Mesenchymal stem cell (in vitro differentiated cells and primary cell): ENCODE data around the gene MYRF.

Source experiments
- DNase-seq: peaks from one replicate; pipeline ENCODE4 v3.0.0-alpha.2; 2013
- H2AFZ ChIP-seq: one replicate; pipeline ENCODE4 v1.6.1; 2013; ENCODE audit warnings: low read depth, mild to moderate bottlenecking, control low read depth, inconsistent platforms, low read length, moderate library complexity
- H2AK5ac ChIP-seq: 2 replicates; pipeline ENCODE4 v1.6.1; 2013; ENCODE audit warnings: low read length, moderate library complexity, mild to moderate bottlenecking, inconsistent platforms; ENCODE audit not compliant: severe bottlenecking
- H2BK120ac ChIP-seq: one replicate; pipeline ENCODE4 v1.6.1; 2013; ENCODE audit warnings: low read depth, mild to moderate bottlenecking, inconsistent platforms, low read length, moderate library complexity
- H2BK12ac ChIP-seq, 2 experiments: one replicate each; pipeline ENCODE4 v1.6.1; 2013; ENCODE audit warnings: inconsistent platforms in 2 of 2, low read length in 2 of 2, mild to moderate bottlenecking in 2 of 2, moderate library complexity in 2 of 2, control low read depth in 1 of 2
- H2BK15ac ChIP-seq: one replicate; pipeline ENCODE4 v1.6.1; 2013; ENCODE audit warnings: mild to moderate bottlenecking, low read depth, inconsistent platforms; ENCODE audit not compliant: poor library complexity, severe bottlenecking
- H2BK5ac ChIP-seq: 2 replicates; pipeline ENCODE4 v1.6.1; 2013; ENCODE audit warnings: low read depth, mild to moderate bottlenecking, low read length, control low read depth, inconsistent platforms; ENCODE audit not compliant: poor library complexity, severe bottlenecking
- H3K14ac ChIP-seq, 2 experiments: one replicate each; pipeline ENCODE4 v1.6.1; 2013; ENCODE audit warnings: inconsistent platforms in 2 of 2, low read length in 2 of 2, control low read depth in 1 of 2, mild to moderate bottlenecking in 1 of 2, moderate library complexity in 1 of 2
- H3K18ac ChIP-seq, 2 experiments: one replicate each; pipeline ENCODE4 v1.6.1; 2013; ENCODE audit warnings: inconsistent platforms in 2 of 2, low read length in 2 of 2, control low read depth in 1 of 2, low read depth in 1 of 2, mild to moderate bottlenecking in 1 of 2
- H3K23ac ChIP-seq, 2 experiments: one replicate each; pipeline ENCODE4 v1.6.1; 2013; ENCODE audit warnings: inconsistent platforms in 2 of 2, low read length in 2 of 2, mild to moderate bottlenecking in 2 of 2, moderate library complexity in 2 of 2, control low read depth in 1 of 2
- H3K27ac ChIP-seq: 2 replicates; pipeline ENCODE4 v1.5.1; 2013; ENCODE audit warnings: mild to moderate bottlenecking, moderate library complexity, low read length, control low read depth, inconsistent platforms; ENCODE audit not compliant: poor library complexity, severe bottlenecking
- H3K27me3 ChIP-seq, 2 experiments: 2 replicates each; pipeline versions ENCODE4 v1.6.1 to v1.7.0; 2013; ENCODE audit warnings: low read length in 2 of 2, mild to moderate bottlenecking in 2 of 2, moderate library complexity in 2 of 2, control low read depth in 1 of 2, inconsistent platforms in 1 of 2; ENCODE audit not compliant: control insufficient read depth in 1 of 2, insufficient read depth in 1 of 2
- H3K36me3 ChIP-seq, 2 experiments: 2 replicates each; pipeline versions ENCODE4 v1.6.1 to v1.7.0; 2013; ENCODE audit warnings: low read length in 2 of 2, control low read depth in 1 of 2, inconsistent platforms in 1 of 2, low read depth in 1 of 2, mild to moderate bottlenecking in 1 of 2; ENCODE audit not compliant: insufficient read depth in 2 of 2, control insufficient read depth in 1 of 2
- H3K4ac ChIP-seq, 2 experiments: one replicate each; pipeline ENCODE4 v1.6.1; 2013; ENCODE audit warnings: inconsistent platforms in 2 of 2, low read length in 2 of 2, mild to moderate bottlenecking in 2 of 2, moderate library complexity in 2 of 2, control low read depth in 1 of 2, low read depth in 1 of 2
- H3K4me1 ChIP-seq: 2 replicates; pipeline ENCODE4 v1.6.1; 2013; ENCODE audit warnings: low read depth, low read length, control low read depth; ENCODE audit not compliant: control insufficient read depth, insufficient read depth
- H3K4me2 ChIP-seq: 2 replicates; pipeline ENCODE4 v1.6.1; 2013; ENCODE audit warnings: low read length, mild to moderate bottlenecking, inconsistent platforms; ENCODE audit not compliant: poor library complexity, severe bottlenecking
- H3K4me3 ChIP-seq, 2 experiments: 2 replicates each; pipeline versions ENCODE4 v1.5.1 to v1.7.0; 2013; ENCODE audit warnings: low read length in 2 of 2, mild to moderate bottlenecking in 2 of 2, control low read depth in 1 of 2, low read depth in 1 of 2; ENCODE audit not compliant: insufficient read depth in 1 of 2
- H3K79me1 ChIP-seq: replicated peaks from 2 replicates; pipeline ENCODE4 v1.6.1; 2013; ENCODE audit warnings: mild to moderate bottlenecking, control low read depth, low read length, inconsistent platforms; ENCODE audit not compliant: poor library complexity, severe bottlenecking
- H3K9ac ChIP-seq: 2 replicates; pipeline ENCODE4 v1.7.0; 2013; ENCODE audit warnings: mild to moderate bottlenecking, low read length, moderate library complexity
- H3K9me3 ChIP-seq: 2 replicates; pipeline ENCODE4 v1.7.0; 2013; ENCODE audit warnings: mild to moderate bottlenecking, low read length; ENCODE audit not compliant: control insufficient read depth
- H4K8ac ChIP-seq: one replicate; pipeline ENCODE4 v1.6.1; 2013; ENCODE audit warnings: inconsistent platforms, mild to moderate bottlenecking, low read length, moderate library complexity
- H4K91ac ChIP-seq: one replicate; pipeline ENCODE4 v1.6.1; 2013; ENCODE audit warnings: mild to moderate bottlenecking, low read length, inconsistent platforms
- WGBS: methylation state at CpG from one replicate; pipeline ENCODE4 v1.1.7; 2013; ENCODE audit warnings: mixed read lengths; 5-methylcytosine and 5-hydroxymethylcytosine counted together

The MYRF gene

DNA sequence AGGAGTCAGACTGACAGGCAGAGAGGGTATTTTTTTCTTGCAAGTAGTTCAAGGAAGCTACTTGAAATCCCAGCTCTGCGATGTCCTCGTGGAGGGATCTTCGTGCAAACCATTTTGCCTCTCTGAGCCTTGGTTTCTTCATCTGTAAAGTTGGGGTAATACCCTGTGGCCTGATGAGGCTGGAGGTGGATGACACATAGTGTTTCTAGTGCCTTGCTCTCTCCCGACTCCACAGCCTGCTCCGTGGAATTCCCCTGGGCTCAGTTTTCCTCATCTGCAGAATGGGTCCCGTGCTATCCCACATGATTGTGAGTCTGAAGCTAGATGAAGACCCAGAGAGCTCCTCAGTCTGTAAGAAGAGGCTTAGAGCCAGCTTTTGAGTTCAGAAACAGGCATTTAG, 39.6 kb upstream of the MYRF start:
- no peak overlapping the region for H2BK12ac ChIP-seq
- no peak overlapping the region for H2AFZ ChIP-seq
- no peak overlapping the region for H4K91ac ChIP-seq
- no peak overlapping the region for H3K9ac ChIP-seq
- no peak overlapping the region for H3K18ac ChIP-seq
- H2BK15ac ChIP-seq: no peak overlapping the region
- H3K14ac ChIP-seq: no peak overlapping the region
- WGBS: 96% methylated on average over 6 of the region's 6 CpGs
- no peak for DNase-seq
- H3K27ac ChIP-seq: no peak overlapping the region
- no peak overlapping the region for H2BK5ac ChIP-seq
- peaks cover 6 to 8% of the 10 kb centered on the region in 2 experiments for H3K27me3 ChIP-seq
- H4K8ac ChIP-seq: no peak overlapping the region
- H3K9me3 ChIP-seq: no peaks in the 10 kb centered on the region
- H2AK5ac ChIP-seq: no peak overlapping the region
- H3K23ac ChIP-seq: no peak overlapping the region
- H3K4me2 ChIP-seq: no peak overlapping the region
- H3K4me3 ChIP-seq: no peak overlapping the region
- H3K4me1 ChIP-seq: peaks cover 24% of the 10 kb centered on the region
- peaks cover 22% of the 10 kb centered on the region for H3K79me1 ChIP-seq
- no peaks in the 10 kb centered on the region for H3K36me3 ChIP-seq
- no peak overlapping the region for H2BK120ac ChIP-seq
- H3K4ac ChIP-seq: no peak overlapping the region

DNA sequence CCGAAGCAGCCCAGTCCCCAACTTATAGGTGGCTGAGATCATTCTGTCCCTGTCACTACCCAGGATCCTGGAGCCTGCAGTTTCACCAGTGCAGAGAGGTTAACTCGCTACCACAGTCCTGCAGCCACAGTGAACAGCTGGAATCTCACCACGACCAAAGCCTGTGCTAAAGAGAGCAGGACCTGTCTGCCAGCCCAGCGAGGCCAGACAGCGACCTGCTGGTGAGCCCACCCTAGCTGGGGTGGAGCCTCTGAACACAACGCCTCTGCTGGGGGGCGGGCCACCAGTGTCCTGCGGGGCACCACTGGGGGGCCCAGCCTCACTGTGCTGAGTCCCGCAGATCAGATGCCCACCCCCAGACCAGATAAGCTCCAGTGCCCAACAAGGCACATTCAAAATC, 39.0 kb upstream of the MYRF start:
- H2BK120ac ChIP-seq: no peak overlapping the region
- peaks cover 22% of the 10 kb centered on the region for H3K79me1 ChIP-seq
- no peak overlapping the region for H3K14ac ChIP-seq
- no peak overlapping the region for H3K27ac ChIP-seq
- H3K4me2 ChIP-seq: no peak overlapping the region
- H3K23ac ChIP-seq: no peak overlapping the region
- 64% methylated on average over 9 of the region's 9 CpGs for WGBS
- no peak overlapping the region for H3K18ac ChIP-seq
- no peaks in the 10 kb centered on the region for H3K36me3 ChIP-seq
- H3K4me1 ChIP-seq: peaks cover 29% of the 10 kb centered on the region
- H3K9me3 ChIP-seq: no peaks in the 10 kb centered on the region
- H3K27me3 ChIP-seq: peaks cover 6 to 8% of the 10 kb centered on the region in 2 experiments
- no peak overlapping the region for H4K8ac ChIP-seq
- no peak overlapping the region for H3K4me3 ChIP-seq
- no peak overlapping the region for H2BK5ac ChIP-seq
- H3K9ac ChIP-seq: no peak overlapping the region
- no peak overlapping the region for H2AFZ ChIP-seq
- H4K91ac ChIP-seq: no peak overlapping the region
- H2BK12ac ChIP-seq: no peak overlapping the region
- H2AK5ac ChIP-seq: no peak overlapping the region
- H3K4ac ChIP-seq: no peak overlapping the region
- no peak overlapping the region for H2BK15ac ChIP-seq
- no peak for DNase-seq

DNA sequence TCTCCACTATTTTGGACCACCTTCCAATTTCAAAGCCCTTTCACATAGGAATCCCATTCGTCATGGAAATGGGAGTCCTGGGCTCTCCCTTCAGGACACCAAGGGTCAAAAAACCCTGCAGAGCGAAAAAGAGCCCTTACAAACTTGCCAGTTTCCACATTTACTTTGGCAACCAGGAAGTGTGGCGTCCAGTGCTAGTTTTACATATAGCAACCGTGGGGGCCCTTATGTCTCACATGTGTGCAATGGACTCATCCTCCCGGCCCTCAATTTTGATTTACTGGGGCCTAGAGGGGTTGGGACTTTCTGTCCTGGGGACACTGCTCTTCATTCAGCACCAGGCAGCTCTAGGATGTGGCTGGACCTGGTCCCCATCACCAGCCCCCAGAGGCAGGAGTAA, 38.5 kb upstream of the MYRF start:
- Histone ChIP-seq H2AFZ (no peak overlapping the region), H3K36me3 (no peaks in the 10 kb centered on the region)

DNA sequence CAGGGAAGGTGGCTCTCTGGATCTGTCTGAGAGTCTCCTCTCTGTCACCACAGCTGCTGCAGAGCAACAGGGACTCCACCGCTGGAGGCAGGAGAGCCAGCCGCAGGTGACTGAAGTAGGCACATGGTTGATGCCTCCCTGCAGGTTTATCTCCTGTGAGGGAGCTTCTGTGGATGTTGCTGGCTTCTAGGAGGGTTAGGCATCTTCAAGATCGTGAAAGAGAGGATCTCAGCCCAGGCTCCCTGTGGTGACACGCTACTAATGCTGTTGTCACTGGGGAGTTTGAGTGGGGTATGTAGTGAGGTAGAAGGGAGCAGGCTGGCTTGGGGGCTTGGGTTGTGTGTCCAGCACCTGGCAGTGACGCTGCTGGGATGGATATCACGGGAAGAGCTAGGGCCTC, 38.1 kb upstream of the MYRF start:
- no peak overlapping the region for H3K4me2 ChIP-seq
- H3K9ac ChIP-seq: no peak overlapping the region
- DNase-seq: no peak
- H3K27ac ChIP-seq: no peak overlapping the region
- no peak overlapping the region for H2BK12ac ChIP-seq
- no peak overlapping the region for H3K23ac ChIP-seq
- WGBS: 83% methylated on average over 6 of the region's 6 CpGs
- H3K36me3 ChIP-seq: no peaks in the 10 kb centered on the region
- H3K4ac ChIP-seq: no peak overlapping the region
- H3K14ac ChIP-seq: no peak overlapping the region
- no peak overlapping the region for H3K4me3 ChIP-seq
- no peak overlapping the region for H2BK120ac ChIP-seq
- H4K8ac ChIP-seq: no peak overlapping the region
- no peak overlapping the region for H2BK15ac ChIP-seq
- no peak overlapping the region for H4K91ac ChIP-seq
- H3K9me3 ChIP-seq: no peaks in the 10 kb centered on the region
- no peak overlapping the region for H2AK5ac ChIP-seq
- no peak overlapping the region for H3K18ac ChIP-seq
- peaks cover 20% of the 10 kb centered on the region for H3K79me1 ChIP-seq
- H2AFZ ChIP-seq: no peak overlapping the region
- no peak overlapping the region for H2BK5ac ChIP-seq
- H3K27me3 ChIP-seq: peaks cover 6 to 8% of the 10 kb centered on the region in 2 experiments
- H3K4me1 ChIP-seq: peaks cover 37% of the 10 kb centered on the region

More for the DNA sequence above, 38.5 kb upstream of the MYRF start:
- no peak overlapping the region for H3K4me2 ChIP-seq
- peaks cover 20% of the 10 kb centered on the region for H3K79me1 ChIP-seq
- peaks cover 6 to 8% of the 10 kb centered on the region in 2 experiments for H3K27me3 ChIP-seq
- no peak overlapping the region for H2AK5ac ChIP-seq
- peaks cover 33% of the 10 kb centered on the region for H3K4me1 ChIP-seq
- no peak overlapping the region for H3K27ac ChIP-seq
- no peak overlapping the region for H3K9ac ChIP-seq
- no peak overlapping the region for H2BK12ac ChIP-seq
- H3K4ac ChIP-seq: no peak overlapping the region
- no peak overlapping the region for H4K91ac ChIP-seq
- H3K23ac ChIP-seq: no peak overlapping the region
- H3K9me3 ChIP-seq: no peaks in the 10 kb centered on the region
- H2BK5ac ChIP-seq: no peak overlapping the region
- H3K4me3 ChIP-seq: no peak overlapping the region
- H2BK120ac ChIP-seq: no peak overlapping the region
- H3K18ac ChIP-seq: no peak overlapping the region
- DNase-seq: no peak
- no peak overlapping the region for H4K8ac ChIP-seq
- WGBS: 57% methylated on average over 5 of the region's 5 CpGs
- no peak overlapping the region for H2BK15ac ChIP-seq
- H3K14ac ChIP-seq: no peak overlapping the region
